GM19351 (cell line): ENCODE measurements around the gene BHMT2.

Experiments used
- ATAC-seq: cut with Tn5 transposase; IDR thresholded peaks from one replicate; pipeline ENCODE4 v1.9.1; 2021; ENCODE audit warnings: mild to moderate bottlenecking, moderate library complexity; ENCODE audit not compliant: unreplicated experiment

Gene BHMT2

GRCh38 chr5:79069488-79070349, at the start of gene BHMT2, which contains the start of gene DMGDH:
TSS of gene BHMT2 (plus strand) at chr5:79069767. CDS start at chr5:79069783, 16 bp downstream.
TSS of gene DMGDH (minus strand) at chr5:79069674. CDS start at chr5:79069620, 54 bp downstream.
- no peak for ATAC-seq

GRCh38 chr5:79020861-79021561, 48.6 kb upstream of the BHMT2 start:
- no peak for ATAC-seq

- no peak for ATAC-seq
Measured at GRCh38 chr5:79021753-79022152, 47.8 kb upstream of the BHMT2 start.

- ATAC-seq: no peak
Measured at GRCh38 chr5:79022771-79023170, 46.8 kb upstream of the BHMT2 start.

GRCh38 chr5:79023348-79023747, 46.2 kb upstream of the BHMT2 start:
- ATAC-seq: no peak

- ATAC-seq: no peak
Measured at GRCh38 chr5:79023947-79024346, 45.6 kb upstream of the BHMT2 start.

GRCh38 chr5:79025054-79025472, 44.5 kb upstream of the BHMT2 start:
- no peak for ATAC-seq

GRCh38 chr5:79030663-79031484, 38.7 kb upstream of the BHMT2 start:
- ATAC-seq: no peak

GRCh38 chr5:79031485-79031867, 38.1 kb upstream of the BHMT2 start:
- ATAC-seq: no peak

GRCh38 chr5:79032031-79032695, 37.4 kb upstream of the BHMT2 start:
- ATAC-seq: no peak

GRCh38 chr5:79032782-79033181, 36.8 kb upstream of the BHMT2 start:
- no peak for ATAC-seq

GRCh38 chr5:79035237-79035636, 34.3 kb upstream of the BHMT2 start:
- no peak for ATAC-seq

GRCh38 chr5:79036769-79037168, 32.8 kb upstream of the BHMT2 start:
- ATAC-seq: no peak

- no peak for ATAC-seq
Measured at GRCh38 chr5:79042188-79042587, 27.4 kb upstream of the BHMT2 start.

- no peak for ATAC-seq
Measured at GRCh38 chr5:79047199-79047598, 22.4 kb upstream of the BHMT2 start.

- ATAC-seq: no peak
Measured at GRCh38 chr5:79048437-79048836, 21.1 kb upstream of the BHMT2 start.

- ATAC-seq: no peak
Measured at GRCh38 chr5:79050498-79050897, 19.1 kb upstream of the BHMT2 start.

GRCh38 chr5:79053321-79053720, 16.2 kb upstream of the BHMT2 start:
- no peak for ATAC-seq

GRCh38 chr5:79055017-79055416, 14.6 kb upstream of the BHMT2 start:
- ATAC-seq: no peak

GRCh38 chr5:79056847-79057246, 12.7 kb upstream of the BHMT2 start:
- ATAC-seq: no peak

GRCh38 chr5:79059674-79060073, 9.9 kb upstream of the BHMT2 start:
- no peak for ATAC-seq
